ENCODE data around the gene BIK.

The BIK gene, protein sequence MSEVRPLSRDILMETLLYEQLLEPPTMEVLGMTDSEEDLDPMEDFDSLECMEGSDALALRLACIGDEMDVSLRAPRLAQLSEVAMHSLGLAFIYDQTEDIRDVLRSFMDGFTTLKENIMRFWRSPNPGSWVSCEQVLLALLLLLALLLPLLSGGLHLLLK

DNA sequence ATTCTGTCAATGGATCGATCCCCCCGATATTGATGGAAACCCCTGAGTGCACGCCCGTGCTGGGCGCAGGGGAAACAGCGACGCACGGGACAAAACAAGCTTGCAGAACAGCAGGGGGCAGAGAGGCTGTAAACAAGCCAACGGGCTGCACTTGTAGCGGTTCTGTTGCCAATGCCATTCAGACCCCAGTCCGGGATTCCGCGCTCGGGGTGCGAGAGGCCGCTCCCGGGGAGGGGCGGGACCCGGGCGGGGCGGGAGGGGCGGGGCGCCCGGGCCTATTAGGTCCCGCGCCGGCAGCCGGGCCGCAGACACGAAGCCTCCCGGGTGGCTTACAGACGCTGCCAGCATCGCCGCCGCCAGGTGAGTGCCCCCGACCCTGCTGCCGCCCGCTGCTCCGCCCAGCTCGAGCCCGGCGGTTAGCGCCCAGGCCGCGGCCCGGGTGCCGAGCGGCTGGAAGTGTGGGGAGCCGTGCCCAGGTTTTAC lies at the start of gene BIK:
TSS of gene BIK (plus strand) at position 307 of the 483 bp plus-strand sequence. CDS start 13,273 bp downstream, outside the sequence.
- DNase-seq: peak; percentile 18

GRCh38 chr22:43066134-43066533 lies 44.4 kb upstream of the BIK start:
- DNase-seq: no peak

DNA sequence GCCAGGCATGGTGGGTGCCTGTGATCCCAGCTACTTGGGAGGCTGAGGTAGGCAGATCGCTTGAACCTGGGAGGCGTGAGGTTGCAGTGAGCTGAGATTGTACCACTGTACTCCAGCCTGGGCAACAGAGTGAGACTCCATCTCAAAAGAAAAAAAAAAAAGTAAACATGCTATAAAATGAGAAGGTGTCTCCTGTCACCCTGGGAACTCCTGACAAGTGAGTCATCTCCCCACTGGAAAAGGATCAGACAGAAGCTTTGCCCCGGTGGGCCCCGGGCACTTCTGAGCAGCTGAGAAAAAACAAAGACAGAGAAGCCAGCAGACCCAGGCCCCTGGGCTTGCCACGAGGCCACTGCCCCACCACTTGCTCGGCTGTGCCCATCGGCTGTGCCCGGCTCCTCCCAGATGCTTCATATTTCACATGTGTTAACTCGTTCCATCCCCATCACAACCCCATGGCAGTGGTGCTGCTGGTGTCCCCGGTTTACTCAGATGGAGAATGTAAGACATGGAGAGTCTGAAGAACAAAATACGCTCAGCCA lies 43.6 kb upstream of the BIK start:
- DNase-seq: no peak

- DNase-seq: no peak
Observed at GRCh38 chr22:43077121-43077877, 33.3 kb upstream of the BIK start.

GRCh38 chr22:43078522-43078921 lies 32.0 kb upstream of the BIK start:
- no peak for DNase-seq

DNA sequence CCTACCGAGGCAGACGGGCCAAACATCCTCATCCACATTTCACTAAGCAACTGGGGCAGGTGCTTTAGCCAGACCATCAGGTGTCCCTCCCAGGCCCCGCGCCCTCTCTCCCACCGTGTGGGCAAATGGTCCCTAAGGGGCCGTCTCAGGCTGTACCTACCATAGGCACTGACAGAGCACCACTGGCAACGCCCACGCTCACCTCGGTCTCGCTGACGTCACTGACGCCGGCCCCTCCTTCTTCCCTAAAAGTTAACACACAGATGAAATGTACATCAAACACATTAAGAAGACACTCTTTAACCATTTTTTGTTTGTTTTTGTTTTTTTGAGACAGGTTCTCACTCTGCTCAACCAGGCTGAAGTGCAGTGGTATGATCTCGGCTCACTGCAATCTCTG lies 30.8 kb upstream of the BIK start:
- no peak for DNase-seq

GRCh38 chr22:43080616-43081015 lies 29.9 kb upstream of the BIK start:
- DNase-seq: no peak

GRCh38 chr22:43081968-43082367 lies 28.6 kb upstream of the BIK start:
- DNase-seq: no peak

GRCh38 chr22:43085658-43086606 lies 24.6 kb upstream of the BIK start:
- DNase-seq: no peak

DNA sequence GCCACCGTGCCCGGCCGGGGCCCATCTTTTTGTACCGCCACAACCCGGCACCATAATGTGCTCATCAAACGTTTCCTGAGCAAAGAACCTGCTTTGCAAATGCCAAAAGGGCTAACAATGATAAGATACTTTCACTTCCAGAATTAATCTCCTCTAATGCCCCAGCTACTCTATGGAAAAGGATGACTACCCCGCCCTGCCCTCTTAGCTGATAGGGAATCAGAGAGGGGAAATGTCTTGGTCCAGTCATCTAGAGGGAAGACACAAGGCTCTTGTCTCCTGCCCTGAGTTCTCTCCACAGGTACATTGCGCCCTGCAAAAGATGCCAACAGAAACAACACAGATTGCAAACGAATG lies 21.9 kb upstream of the BIK start:
- DNase-seq: no peak

DNA sequence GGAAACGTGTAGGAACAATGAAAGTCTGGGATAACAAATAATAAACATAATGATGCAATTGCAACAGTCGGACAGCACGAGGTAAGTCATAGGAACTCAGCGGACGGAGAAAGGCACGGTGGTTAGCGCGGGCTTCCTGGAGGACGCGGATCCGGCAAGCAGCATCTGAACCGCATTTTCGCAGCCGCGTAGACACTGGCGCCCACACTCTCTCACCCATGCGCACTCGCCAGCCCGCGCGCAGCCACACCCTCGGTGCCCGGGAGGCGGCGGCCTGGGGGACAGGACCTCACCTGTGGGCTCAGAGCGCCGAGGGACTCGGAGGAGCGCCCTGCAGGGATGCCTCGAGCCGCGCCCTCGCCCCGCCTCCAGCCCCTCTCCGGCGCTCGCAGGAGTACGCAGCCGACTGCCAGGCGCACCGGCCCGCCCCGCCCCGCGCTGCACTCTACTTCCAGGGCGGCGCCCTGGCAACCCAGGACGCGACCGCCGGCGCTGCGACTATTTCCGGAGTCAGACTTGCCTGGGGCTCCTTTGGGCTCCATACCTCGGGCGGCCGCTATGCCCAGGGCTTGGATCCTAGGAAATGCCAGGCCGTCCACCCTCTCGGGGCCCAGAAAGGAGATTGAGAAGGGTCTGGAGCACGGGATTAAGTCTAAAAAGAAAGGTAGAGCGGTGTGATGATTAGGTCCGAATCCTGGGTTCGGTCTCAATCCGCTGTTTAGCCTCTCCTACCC lies 21.4 kb upstream of the BIK start, which contains the start of gene TTLL1:
TSS of gene TTLL1 (minus strand) at position 408 of the 734 bp plus-strand sequence. CDS start 13,805 bp downstream, outside the sequence.
- peak; percentile 92 for DNase-seq

- DNase-seq: peak; percentile 63
Observed at GRCh38 chr22:43090130-43090789, 20.3 kb upstream of the BIK start.

DNA sequence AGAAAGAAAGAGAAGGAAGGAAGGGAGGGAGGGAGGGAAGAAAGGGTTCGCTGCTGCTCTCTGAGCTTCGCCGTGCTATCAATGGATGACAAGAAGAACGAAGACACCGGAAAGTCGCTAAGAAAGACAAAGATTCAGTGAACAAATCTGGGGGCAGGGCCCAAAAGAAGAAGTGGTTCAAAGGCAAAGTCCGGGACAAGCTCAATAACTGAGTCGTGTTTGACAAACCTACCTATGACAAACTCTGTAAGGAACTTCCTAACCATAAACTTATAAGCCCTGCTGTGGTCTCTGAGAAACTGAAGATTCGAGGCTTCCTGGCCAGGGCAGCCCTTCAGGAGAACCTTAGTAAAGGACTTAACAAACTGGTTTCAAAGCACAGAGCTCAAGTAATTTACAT lies 18.5 kb upstream of the BIK start:
- DNase-seq: no peak

- no peak for DNase-seq
Observed at GRCh38 chr22:43094085-43094484, 16.5 kb upstream of the BIK start.

DNA sequence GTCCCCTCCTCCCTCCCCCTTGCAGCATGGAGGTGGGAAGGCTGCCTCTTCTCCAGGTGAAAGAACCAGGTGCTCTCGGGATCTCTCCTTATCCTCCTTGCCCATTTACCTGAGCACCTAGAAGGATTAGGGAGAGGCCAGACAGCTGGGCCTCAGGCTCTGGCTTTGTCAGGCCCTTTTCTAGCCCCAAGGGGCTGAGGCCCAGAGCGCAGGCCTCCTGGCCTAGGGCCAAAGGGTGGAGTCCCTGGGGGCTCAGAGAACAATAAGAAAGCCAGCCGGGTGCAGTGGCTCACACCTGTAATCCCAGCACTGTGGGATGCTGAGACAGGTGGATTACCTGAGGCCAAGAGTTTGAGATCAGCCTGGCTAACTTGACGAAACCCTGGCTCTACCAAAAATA lies 16.0 kb upstream of the BIK start:
- no peak for DNase-seq

GRCh38 chr22:43096420-43096819 lies 14.1 kb upstream of the BIK start:
- DNase-seq: no peak

GRCh38 chr22:43098356-43098755 lies 12.2 kb upstream of the BIK start:
- DNase-seq: no peak

GRCh38 chr22:43099095-43099494 lies 11.5 kb upstream of the BIK start:
- no peak for DNase-seq

DNA sequence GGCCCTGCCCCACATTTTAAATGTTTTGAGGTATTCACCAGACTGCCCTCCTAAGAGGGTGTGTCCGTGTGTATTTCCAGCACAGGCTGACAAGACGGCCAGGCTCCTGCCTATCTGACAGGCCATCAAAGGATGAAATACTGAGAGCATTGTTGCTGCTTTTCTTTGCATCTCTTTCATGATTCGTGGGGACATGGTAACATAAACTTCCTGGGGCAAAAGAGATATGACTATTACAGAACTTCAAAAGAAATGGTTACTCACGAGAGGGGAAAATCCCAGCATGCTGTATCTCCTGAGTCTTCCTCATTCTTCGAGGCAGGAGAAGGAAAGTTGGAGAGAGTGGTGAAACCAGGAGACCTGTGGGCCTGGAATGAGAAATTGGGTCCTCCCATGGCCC lies 10.3 kb upstream of the BIK start:
- no peak for DNase-seq

DNA sequence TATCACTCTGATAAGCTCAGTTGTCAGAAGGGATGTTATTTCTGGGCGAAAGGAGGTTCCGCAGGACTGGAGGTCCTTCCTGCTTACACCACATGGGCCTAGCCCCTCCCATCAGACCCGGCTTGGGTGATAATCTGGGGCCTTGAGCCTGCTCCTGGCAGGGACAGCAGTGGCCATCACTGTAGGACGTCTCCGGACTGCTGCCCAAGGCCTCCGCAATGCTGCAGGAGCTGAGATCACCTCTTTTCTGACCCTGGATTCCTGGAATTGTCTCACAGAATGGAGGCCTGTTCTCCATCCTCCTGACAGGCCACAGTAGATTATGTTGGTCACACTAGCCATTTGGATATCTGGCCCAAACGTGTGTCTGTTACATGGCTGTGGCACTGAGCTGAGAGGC lies 9.2 kb upstream of the BIK start:
- no peak for DNase-seq

DNA sequence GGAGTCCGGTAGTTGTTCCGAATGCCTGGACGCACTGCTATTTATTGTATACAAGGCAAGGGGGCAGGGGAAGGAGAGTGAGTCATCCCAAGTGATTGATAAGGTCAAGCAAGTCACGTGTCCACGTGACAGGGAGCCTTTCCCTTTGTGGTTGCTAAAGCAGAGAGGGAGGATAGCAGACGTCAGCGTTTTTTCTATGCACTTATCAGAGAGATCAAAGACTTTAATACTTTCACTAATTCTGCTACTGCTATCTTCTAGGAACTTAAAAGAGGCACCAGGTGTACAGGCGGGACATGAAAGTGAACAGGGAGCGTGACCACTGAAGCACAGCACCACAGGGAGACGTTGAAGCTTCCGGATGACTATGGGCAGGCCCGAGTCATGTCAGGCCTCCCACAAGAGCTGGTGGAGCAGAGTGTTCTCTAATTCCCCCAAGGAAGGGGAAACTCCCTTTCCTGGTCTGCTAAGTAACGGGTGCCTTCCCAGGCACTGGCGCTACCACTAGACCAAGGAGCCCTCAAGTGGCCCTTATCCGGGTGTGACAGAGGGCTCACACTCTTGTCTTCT lies 6.4 kb upstream of the BIK start:
- peak; percentile 26 for DNase-seq
